H9 (cell line): ENCODE measurements around the gene GPR35. TPM values are rescaled to one million over a fixed set of nuclear protein-coding genes. Genes with fewer than 3 reads are reported as not detected.

ENCODE experiments used
- DNase-seq: peaks from one replicate; pipeline ENCODE4 v3.0.0-alpha.2; 2017
- H2AFZ ChIP-seq: one replicate; pipeline ENCODE4 v1.6.1; 2013; ENCODE audit warnings: mild to moderate bottlenecking, low read length, control low read depth, moderate library complexity
- H2AK5ac ChIP-seq: 2 replicates; pipeline ENCODE4 v1.6.1; 2013; ENCODE audit warnings: low read length, control low read depth, mixed read lengths; ENCODE audit not compliant: insufficient read length
- H2BK120ac ChIP-seq: one replicate; pipeline ENCODE4 v1.6.1; 2013; ENCODE audit warnings: low read depth, mild to moderate bottlenecking, low read length, control low read depth, inconsistent platforms; ENCODE audit not compliant: poor library complexity, severe bottlenecking
- H2BK12ac ChIP-seq: 2 replicates; pipeline ENCODE4 v1.6.1; 2013; ENCODE audit warnings: low read length, control low read depth, mixed read lengths, low read depth; ENCODE audit not compliant: insufficient read length
- H2BK15ac ChIP-seq: 2 replicates; pipeline ENCODE4 v1.6.1; 2013; ENCODE audit warnings: low read depth, low read length, control low read depth
- H2BK20ac ChIP-seq: one replicate; pipeline ENCODE4 v1.6.1; 2013; ENCODE audit warnings: low read depth, mild to moderate bottlenecking, low read length, control low read depth, inconsistent platforms; ENCODE audit not compliant: poor library complexity, severe bottlenecking
- H2BK5ac ChIP-seq: 2 replicates; pipeline ENCODE4 v1.6.1; 2013; ENCODE audit warnings: low read length, control low read depth, mixed read lengths; ENCODE audit not compliant: insufficient read length
- H3K14ac ChIP-seq: 2 replicates; pipeline ENCODE4 v1.6.1; 2013; ENCODE audit warnings: low read length, control low read depth; ENCODE audit not compliant: insufficient read depth
- H3K18ac ChIP-seq: 2 replicates; pipeline ENCODE4 v1.6.1; 2013; ENCODE audit warnings: low read depth, mild to moderate bottlenecking, mixed read lengths, low read length, control low read depth; ENCODE audit not compliant: insufficient read length
- H3K23ac ChIP-seq: 2 replicates; pipeline ENCODE4 v1.6.1; 2013; ENCODE audit warnings: low read length, control low read depth, mixed read lengths, low read depth; ENCODE audit not compliant: insufficient read length
- H3K23me2 ChIP-seq: 2 replicates; pipeline ENCODE4 v1.6.1; 2013; ENCODE audit warnings: low read depth, mild to moderate bottlenecking, mixed read lengths, low read length, control low read depth; ENCODE audit not compliant: insufficient read length, poor library complexity, severe bottlenecking
- H3K27ac ChIP-seq: 2 replicates; pipeline ENCODE4 v1.5.1; 2013; ENCODE audit warnings: low read length, control low read depth, mixed read lengths, low read depth; ENCODE audit not compliant: insufficient read length
- H3K27me3 ChIP-seq: 2 replicates; pipeline ENCODE4 v1.6.1; 2013; ENCODE audit warnings: low read length, control low read depth, inconsistent platforms; ENCODE audit not compliant: insufficient read depth
- H3K4ac ChIP-seq: 2 replicates; pipeline ENCODE4 v1.6.1; 2013; ENCODE audit warnings: low read depth, mild to moderate bottlenecking, control low read depth, inconsistent platforms, low read length, moderate library complexity
- H3K4me1 ChIP-seq: 2 replicates; pipeline ENCODE4 v1.6.1; 2013; ENCODE audit warnings: low read length, control low read depth, inconsistent platforms; ENCODE audit not compliant: insufficient read depth
- H3K4me2 ChIP-seq: 2 replicates; pipeline ENCODE4 v1.6.1; 2013; ENCODE audit warnings: low read length, control low read depth, mixed read lengths; ENCODE audit not compliant: insufficient read length, insufficient read depth
- H3K56ac ChIP-seq: 2 replicates; pipeline ENCODE4 v1.6.1; 2013; ENCODE audit warnings: low read depth, mild to moderate bottlenecking, mixed read lengths, low read length, control low read depth; ENCODE audit not compliant: insufficient read length
- H3K79me1 ChIP-seq: 2 replicates; pipeline ENCODE4 v1.6.1; 2013; ENCODE audit warnings: low read depth, mild to moderate bottlenecking, moderate library complexity, low read length, control low read depth, inconsistent platforms; ENCODE audit not compliant: insufficient read depth, poor library complexity, severe bottlenecking
- H3K79me2 ChIP-seq: 2 replicates; pipeline ENCODE4 v1.6.1; 2013; ENCODE audit warnings: low read length, control low read depth, inconsistent platforms; ENCODE audit not compliant: insufficient read depth
- H3K9ac ChIP-seq: 2 replicates; pipeline ENCODE4 v1.6.1; 2013; ENCODE audit warnings: low read length, control low read depth, mixed read lengths; ENCODE audit not compliant: insufficient read length; ENCODE audit errors: extremely low read depth
- H3K9me3 ChIP-seq: one replicate; pipeline ENCODE4 v1.6.1; 2013; ENCODE audit warnings: low read depth, low read length, inconsistent platforms; ENCODE audit not compliant: control insufficient read depth
- H3T11ph ChIP-seq: one replicate; pipeline ENCODE4 v1.6.1; 2013; ENCODE audit warnings: mild to moderate bottlenecking, low read length, control low read depth, inconsistent platforms
- H4K20me1 ChIP-seq: one replicate; pipeline ENCODE4 v1.6.1; 2013; ENCODE audit not compliant: control insufficient read depth, insufficient read length, insufficient read depth
- H4K5ac ChIP-seq: 2 replicates; pipeline ENCODE4 v1.6.1; 2013; ENCODE audit warnings: low read depth, mild to moderate bottlenecking, mixed read lengths, low read length, control low read depth; ENCODE audit not compliant: insufficient read length
- H4K8ac ChIP-seq: replicated peaks from 2 replicates; pipeline ENCODE4 v1.6.1; 2013; ENCODE audit warnings: low read length, control low read depth, mixed read lengths, low read depth; ENCODE audit not compliant: insufficient read length
- H4K91ac ChIP-seq: 2 replicates; pipeline ENCODE4 v1.6.1; 2013; ENCODE audit warnings: low read depth, mild to moderate bottlenecking, moderate library complexity, mixed read lengths, low read length, control low read depth; ENCODE audit not compliant: insufficient read length
- H3K27ac Mint-ChIP-seq, 3 experiments: 2 replicates in 2 of 3; 3 replicates in 1 of 3; pipeline ENCODE4 v1.8.0; 2020 to 2021; ENCODE audit warnings: mixed read lengths in 3 of 3, mild to moderate bottlenecking in 1 of 3, moderate library complexity in 1 of 3
- H3K27me3 Mint-ChIP-seq: 2 replicates; pipeline ENCODE4 v1.8.0; 2021; ENCODE audit warnings: low read depth, mild to moderate bottlenecking, moderate library complexity, mixed read lengths
- H3K36me3 Mint-ChIP-seq, 3 experiments: 2 replicates in 2 of 3; 3 replicates in 1 of 3; pipeline ENCODE4 v1.8.0; 2020 to 2021; ENCODE audit warnings: low read depth in 3 of 3, mixed read lengths in 3 of 3; ENCODE audit not compliant: insufficient read depth in 1 of 3
- H3K4me1 Mint-ChIP-seq, 2 experiments: 2 replicates each; pipeline ENCODE4 v1.8.0; 2020; ENCODE audit warnings: mixed read lengths in 2 of 2
- H3K4me3 Mint-ChIP-seq, 2 experiments: 2 replicates in 1 of 2; 3 replicates in 1 of 2; pipeline ENCODE4 v1.8.0; 2020 to 2021; ENCODE audit warnings: mild to moderate bottlenecking in 2 of 2, mixed read lengths in 2 of 2, moderate library complexity in 1 of 2
- H3K9me3 Mint-ChIP-seq, 2 experiments: 2 replicates in 1 of 2; 3 replicates in 1 of 2; pipeline ENCODE4 v1.8.0; 2020; ENCODE audit warnings: mild to moderate bottlenecking in 2 of 2, mixed read lengths in 2 of 2, moderate library complexity in 1 of 2
- CTCF ChIP-seq: fragments of 200-600 bp; sonication (generic); conservative IDR thresholded peaks from 3 replicates; pipeline ENCODE4 v1.8.0; 2021; ENCODE audit warnings: antibody characterized with exemption, mild to moderate bottlenecking
- WGBS: extraction: QIAGEN DNeasy Blood & Tissue Kit; methylation state at CpG from one replicate; pipeline ENCODE4 v1.1.7; 2013; ENCODE audit warnings: missing lambda C conversion rate, low lambda C conversion rate, mixed read lengths; ENCODE audit not compliant: insufficient read length; ENCODE audit errors: extremely low coverage; 5-methylcytosine and 5-hydroxymethylcytosine counted together
- total RNA-seq: library from RNA; stranded (reverse); gene quantifications from 2 replicates; pipeline ENCODE4 v1.2.1, GENCODE V29; 2021

The GPR35 gene
- total RNA-seq, 1 experiment from 2014 or later: 1.4 TPM

- no peak overlapping the region for H2BK12ac ChIP-seq
Measured at GRCh38 chr2:240581811-240582210, 43.5 kb upstream of the GPR35 start.

More at GRCh38 chr2:240581811-240582210, 43.5 kb upstream of the GPR35 start:
- no CpG with 5 or more reads among the region's 5 CpGs for WGBS
- no peak overlapping the region for H3K4me2 ChIP-seq
- H3K23me2 ChIP-seq: peaks cover 6% of the 10 kb centered on the region
- H3K23ac ChIP-seq: no peak overlapping the region
- H2BK120ac ChIP-seq: no peak overlapping the region
- H2BK15ac ChIP-seq: no peak overlapping the region
- peaks cover 2% of the 10 kb centered on the region; the same call in 1 of the 2 replicates for H3K79me2 ChIP-seq
- TF ChIP-seq CTCF: no peak
- H3K27me3 ChIP-seq: no peaks in the 10 kb centered on the region
- H3K9ac ChIP-seq: no peak overlapping the region
- H3K4me1 ChIP-seq: peaks cover 6% of the 10 kb centered on the region
- no peak overlapping the region for H3K27ac ChIP-seq
- no peak overlapping the region for H3K14ac ChIP-seq
- peaks cover 0 to 2% of the 10 kb centered on the region in 2 experiments; a peak in 1 of 5 replicates for H3K9me3 Mint-ChIP-seq
- no peak overlapping the region for H2BK5ac ChIP-seq
- peaks cover 23 to 25% of the 10 kb centered on the region in 2 experiments for H3K4me1 Mint-ChIP-seq
- DNase-seq: no peak
- H2AFZ ChIP-seq: no peak overlapping the region
- H3K9me3 ChIP-seq: no peaks in the 10 kb centered on the region
- no peak overlapping the region for H3K4ac ChIP-seq
- H3K18ac ChIP-seq: no peak overlapping the region
- no peak overlapping the region for H3T11ph ChIP-seq
- no peak overlapping the region; a peak in 1 of 5 replicates for H3K4me3 Mint-ChIP-seq
- peaks cover 0 to 2% (median 0%) of the 10 kb centered on the region in 3 experiments; a peak in 5 of 7 replicates for H3K36me3 Mint-ChIP-seq
- no peak overlapping the region for H3K27ac Mint-ChIP-seq
- H4K5ac ChIP-seq: no peak overlapping the region
- H3K56ac ChIP-seq: no peak overlapping the region
- no peaks in the 10 kb centered on the region for H4K20me1 ChIP-seq
- no peak overlapping the region for H2AK5ac ChIP-seq
- H3K27me3 Mint-ChIP-seq: no peaks in the 10 kb centered on the region
- no peaks in the 10 kb centered on the region for H3K79me1 ChIP-seq
- H4K91ac ChIP-seq: no peak overlapping the region
- H2BK20ac ChIP-seq: no peak overlapping the region
- H4K8ac ChIP-seq: no peak overlapping the region
